K562 (cell line): Measurements from ENCODE around the gene SMIM12. TPM values are rescaled to one million over a fixed set of nuclear protein-coding genes. Genes with fewer than 3 reads are reported as not detected.
A peak's percentile ranks its signal among the peaks of the same experiment; 100 is the strongest.
"Not testable (repeated sequence)": the region's sequence is repeated elsewhere in the genome, so short reads cannot be mapped to it uniquely, and the experiment has no call there.

ENCODE experiments used
- ATAC-seq: fragments of 200-7000 bp; cut with Tn5 transposase; 3 replicates; pipeline ENCODE4 v1.9.1; 2020; ENCODE audit warnings: moderate library complexity
- BruUV-seq: library from RNA; stranded (reverse); fragments of 400-500 nt; replicated peaks from 2 replicates; lab custom pipeline; 2021; lab: Mats Ljungman, UMichigan
- CTCF ChIA-PET: fragments of 300-600 bp; formaldehyde crosslinking; extraction: SDS; loops from one replicate; lab custom pipeline; 2021; ENCODE audit warnings: low intra/inter-chr PET ratio; lab: Yijun Ruan, JAX
- POLR2A ChIA-PET: fragments of 300-600, 350-650 bp; sonication (Branson Sonifier 250); formaldehyde crosslinking; extraction: SDS; loops from one replicate; lab custom pipeline; 2021; ENCODE audit warnings: antibody characterized with exemption, inconsistent platforms; lab: Yijun Ruan, JAX
- DNase-seq, 4 experiments: peaks; one replicate each; pipeline versions ENCODE4 v3.0.0 to v3.0.0-alpha.2; 2011 to 2018; ENCODE audit warnings: low spot score in 3 of 4, mixed read lengths in 3 of 4; ENCODE audit errors: extremely low read depth in 1 of 4
- FAIRE-seq: peaks from 2 replicates; lab custom pipeline; 2011; peaks lifted over from hg19 to GRCh38; lab: Jason Lieb, UNC
- H2AFZ ChIP-seq: 2 replicates; pipeline ENCODE4 v1.6.0; 2011; ENCODE audit warnings: low read depth, low read length, control low read depth, inconsistent platforms
- H3K27ac ChIP-seq: fragments of 200-600 bp; 3 replicates; pipeline ENCODE4 v1.8.0; 2011; ENCODE audit warnings: low read depth, mild to moderate bottlenecking, control low read depth, inconsistent platforms, low read length, moderate library complexity, mixed read lengths; ENCODE audit errors: extremely low read depth
- H3K27me3 ChIP-seq, 2 experiments: fragments of 300-600 bp in 1 of 2; 2 replicates in 1 of 2; 3 replicates in 1 of 2; pipeline versions ENCODE4 v1.6.0 to v1.8.0; 2011; ENCODE audit warnings: inconsistent platforms in 2 of 2, low read length in 2 of 2, mild to moderate bottlenecking in 1 of 2, mixed read lengths in 1 of 2, moderate library complexity in 1 of 2; ENCODE audit not compliant: control insufficient read depth in 2 of 2, insufficient read depth in 2 of 2
- H3K36me3 ChIP-seq: fragments of 300-600 bp; 3 replicates; pipeline ENCODE4 v1.8.0; 2011; ENCODE audit warnings: mild to moderate bottlenecking, low read length, inconsistent platforms; ENCODE audit not compliant: control insufficient read depth, insufficient read depth
- H3K4me1 ChIP-seq, 2 experiments: fragments of 200-600 bp in 1 of 2; replicated peaks in 1 of 2; 2 replicates in 1 of 2; 3 replicates in 1 of 2; pipeline versions ENCODE4 v1.5.1 to v1.8.0; 2011; ENCODE audit warnings: inconsistent platforms in 2 of 2, low read length in 2 of 2, mild to moderate bottlenecking in 1 of 2, mixed read lengths in 1 of 2, moderate library complexity in 1 of 2; ENCODE audit not compliant: control insufficient read depth in 2 of 2, insufficient read depth in 2 of 2
- H3K4me2 ChIP-seq: 2 replicates; pipeline ENCODE4 v1.6.1; 2011; ENCODE audit warnings: low read length, control low read depth, inconsistent platforms, mixed read lengths; ENCODE audit not compliant: insufficient read depth
- H3K4me3 ChIP-seq: fragments of 200-600 bp; sonication (generic), shearing (Covaris generic); 2 replicates; pipeline ENCODE4 v1.5.1; 2016; ENCODE audit warnings: control low read depth, inconsistent platforms
- H3K79me2 ChIP-seq: fragments of 200-600 bp; 3 replicates; pipeline ENCODE4 v1.8.0; 2011; ENCODE audit warnings: low read length, inconsistent platforms; ENCODE audit not compliant: control insufficient read depth, insufficient read depth
- H3K9ac ChIP-seq, 2 experiments: 2 replicates each; pipeline versions ENCODE4 v1.6.0 to v1.6.1; 2011; ENCODE audit warnings: low read depth in 2 of 2, low read length in 2 of 2, control low read depth in 1 of 2, inconsistent platforms in 1 of 2, mild to moderate bottlenecking in 1 of 2, mixed read lengths in 1 of 2; ENCODE audit not compliant: insufficient read depth in 1 of 2
- H3K9me1 ChIP-seq: one replicate; pipeline ENCODE4 v1.6.0; 2011; ENCODE audit warnings: inconsistent platforms, mild to moderate bottlenecking, low read length, moderate library complexity; ENCODE audit not compliant: control insufficient read depth, insufficient read depth
- H3K9me3 ChIP-seq: replicated peaks from 2 replicates; pipeline ENCODE4 v1.5.1; 2011; ENCODE audit warnings: low read depth, low read length, inconsistent platforms; ENCODE audit not compliant: control insufficient read depth, insufficient read depth
- H4K20me1 ChIP-seq: replicated peaks from 2 replicates; pipeline ENCODE4 v1.6.1; 2011; ENCODE audit warnings: low read length, inconsistent platforms, mixed read lengths; ENCODE audit not compliant: control insufficient read depth, insufficient read depth
- SIN3B ChIP-seq: fragments of 450-650 bp; IDR thresholded peaks from 2 replicates; pipeline ENCODE4 v1.6.1; 2017; ENCODE audit warnings: low read depth, mild to moderate bottlenecking, moderate library complexity
- SREBF2 ChIP-seq: sonication (generic); formaldehyde crosslinking; IDR thresholded peaks from 2 replicates; pipeline ENCODE4 v1.4.0; 2020; ENCODE audit warnings: mild to moderate bottlenecking, missing genetic modification reagents
- ZNF146 ChIP-seq: IDR thresholded peaks from one replicate; pipeline ENCODE4 v1.6.1; 2018; ENCODE audit warnings: missing compliant biosample characterization; ENCODE audit not compliant: unreplicated experiment
- WGBS: fragments of 100-300 bp; shearing (Covaris generic); methylation state at CpG from one replicate; pipeline ENCODE4 v1.1.6; 2016; ENCODE audit warnings: low coverage, mixed read lengths; ENCODE audit not compliant: insufficient coverage; ENCODE audit errors: missing lambda C conversion rate; 5-methylcytosine and 5-hydroxymethylcytosine counted together
- in situ Hi-C: fragments of 300-500 bp; cut with MboI; formaldehyde crosslinking; loops from 4 replicates; pipeline ENCODE4 v1.15.0; 2018; ENCODE audit warnings: inconsistent platforms, mixed read lengths
- intact Hi-C: fragments of 100-400 bp; cut with micrococcal nuclease; formaldehyde crosslinking; loops from 2 replicates; pipeline ENCODE4 v1.14.2; 2022
- polyA plus RNA-seq, 8 experiments: library from polyadenylated mRNA; depleted of rRNA in 4 of 8; stranded (reverse) in 5 of 8; unstranded in 3 of 8; fragments of >200 nt; fragmentation: Nextera tagmentation in 2 of 8; fragmentation: Illumina TruSeq in 1 of 8; extraction: Ambion mirVana in 2 of 8; extraction: Trizol in 1 of 8; gene quantifications; 2 replicates each; pipeline versions ENCODE4 v1.2.1 to v1.2.3, GENCODE V29; 2011 to 2014; ENCODE audit warnings: inconsistent platforms in 1 of 8, missing spikeins in 1 of 8
- total RNA-seq, 7 experiments: library from RNA; depleted of rRNA in 6 of 7; stranded (reverse); fragments of >200 nt in 6 of 7; fragmentation: Illumina TruSeq in 2 of 7; extraction: Trizol in 2 of 7; gene quantifications; 2 replicates each; pipeline versions ENCODE4 v1.2.1 to v1.2.3, GENCODE V29; 2011 to 2021; ENCODE audit warnings: low replicate concordance in 1 of 7

Gene SMIM12
- total and polyA plus RNA-seq, 9 of the 15 experiments (the other 6 are each of a cell fraction or from before 2014, with no cell fraction given) = 51.7 to 112 (median 63.9) TPM

DNA sequence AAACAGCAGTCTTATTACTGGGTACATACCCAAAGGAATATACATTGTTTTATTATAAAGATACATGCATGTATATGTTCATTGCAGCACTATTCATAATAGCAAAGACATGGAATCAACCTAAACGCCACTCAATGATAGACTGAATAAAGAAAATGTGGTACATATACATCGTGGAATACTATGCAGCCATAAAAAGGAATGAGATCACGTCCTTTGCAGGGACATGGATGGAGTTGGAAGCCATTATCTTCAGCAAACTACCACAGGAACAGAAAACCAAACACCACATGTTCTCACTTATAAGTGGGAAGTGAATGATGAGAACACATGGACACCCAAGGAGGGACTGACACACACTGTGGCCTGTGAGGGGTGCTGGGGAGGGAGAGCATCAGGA lies 48.8 kb downstream of the SMIM12 start:
- H3K4me3 ChIP-seq, DNase-seq, H3K4me2 ChIP-seq, H3K4me1 ChIP-seq, BruUV-seq, H3K79me2 ChIP-seq, H3K9me3 ChIP-seq, H3K27ac ChIP-seq, H3K9ac ChIP-seq, H3K9me1 ChIP-seq, CTCF ChIA-PET, H2AFZ ChIP-seq, intact Hi-C loops, POLR2A ChIA-PET, H3K36me3 ChIP-seq, H4K20me1 ChIP-seq, in situ Hi-C loops, FAIRE-seq, H3K27me3 ChIP-seq, ATAC-seq: not testable (repeated sequence)
- WGBS = 2% methylated on average over 3 of the region's 3 CpGs
- TF ChIP-seq ZNF146 = peak; percentile 85

DNA sequence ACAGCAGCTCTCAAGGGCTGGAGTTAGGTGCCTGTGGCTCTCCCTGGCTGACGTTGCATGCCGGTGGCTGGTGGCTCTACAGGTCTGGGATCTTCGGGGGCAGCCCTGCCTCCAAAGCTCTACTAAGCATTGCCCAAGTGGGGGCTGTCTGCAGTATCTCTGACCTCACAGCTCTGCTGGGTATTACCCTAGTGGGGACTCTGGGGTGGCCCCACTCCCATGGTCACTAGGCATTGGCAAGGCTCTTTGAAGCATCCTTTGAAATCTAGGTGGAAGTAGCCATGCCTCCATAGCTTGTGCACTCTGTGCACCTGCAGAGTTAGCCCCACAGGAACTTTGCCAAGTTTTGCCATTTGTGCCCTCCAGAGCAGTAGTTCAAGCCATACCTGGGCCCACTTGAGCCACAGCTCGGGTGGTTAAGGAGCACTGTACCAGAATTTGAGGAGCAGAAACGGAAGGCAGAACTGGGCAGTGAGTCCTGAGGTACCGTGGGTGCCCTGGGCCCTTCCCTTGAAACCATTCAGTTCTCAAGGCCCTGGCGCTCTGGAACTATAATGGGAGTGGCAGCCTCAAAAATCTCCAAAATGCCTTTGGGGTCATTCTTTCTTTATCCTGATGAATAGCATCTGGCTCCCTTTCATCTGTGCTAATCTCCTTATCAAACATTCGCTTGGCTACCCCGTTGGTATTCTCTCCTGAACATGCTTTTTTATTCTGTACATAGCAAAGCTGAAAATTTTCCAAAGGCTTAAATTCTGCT lies 51.3 kb downstream of the SMIM12 start:
- no TSS peak for BruUV-seq
- Histone ChIP-seq H3K4me1 (no peaks in the 10 kb centered on the region), H4K20me1 (no peaks in the 10 kb centered on the region), H3K4me2 (no peak overlapping the region), H3K9me1 (no peaks in the 10 kb centered on the region), H3K36me3 (no peaks in the 10 kb centered on the region), H3K27ac (no peak overlapping the region), H3K4me3 (no peak overlapping the region), H2AFZ (no peak overlapping the region), H3K9me3 (no peaks in the 10 kb centered on the region), H3K79me2 (no peaks in the 10 kb centered on the region), H3K27me3 (peaks cover 0 to 4% of the 10 kb centered on the region in 2 experiments; a peak in 2 of 5 replicates), H3K9ac (no peak overlapping the region)
- DNase-seq (peak in 1 of 4 experiments; percentile 7), ATAC-seq (no peak), FAIRE-seq (no peak)
- in situ Hi-C loops (no loop called here), intact Hi-C loops (no loop called here)
- CTCF ChIA-PET = no interaction called here
- POLR2A ChIA-PET = interaction anchor here (1.0 kb wide), 1 partner anchor 27 kb away, joined by 3 read pairs; no protein-coding TSS in a partner anchor
- WGBS = 2% methylated on average over 9 of the region's 9 CpGs
- TF ChIP-seq SREBF2 (CRISPR knock-in tag) = no peak
- no peak for TF ChIP-seq SIN3B
